SK-N-SH treated with all-trans-retinoic acid at 6 μM for 48 hours (cell line): ENCODE measurements around the gene WHRN.

Source experiments
- ATAC-seq: fragments of 200-7000 bp; cut with Tn5 transposase; 3 replicates; pipeline ENCODE4 v1.9.1; 2020; ENCODE audit warnings: mild to moderate bottlenecking, moderate library complexity
- ARNTL ChIP-seq: fragments of 450-650 bp; formaldehyde crosslinking; IDR thresholded peaks from 2 replicates; pipeline ENCODE4 v1.5.0; 2020; ENCODE audit warnings: low read depth, mild to moderate bottlenecking, moderate library complexity, borderline replicate concordance
- BACH2 ChIP-seq: fragments of 250-450 bp; sonication (Bioruptor Pico); IDR thresholded peaks from 2 replicates; pipeline ENCODE4 v1.9.0; 2021; ENCODE audit warnings: mild to moderate bottlenecking, borderline replicate concordance
- CSDC2 ChIP-seq: fragments of 250-450 bp; sonication (Bioruptor Pico); IDR thresholded peaks from 2 replicates; pipeline ENCODE4 v1.5.0; 2020; ENCODE audit warnings: mild to moderate bottlenecking, moderate library complexity
- ESRRG ChIP-seq: fragments of 250-450 bp; sonication (Bioruptor Pico); IDR thresholded peaks from 2 replicates; pipeline ENCODE4 v1.6.1; 2021; ENCODE audit warnings: mild to moderate bottlenecking
- GLIS3 ChIP-seq: fragments of 250-450 bp; sonication (Bioruptor Pico); IDR thresholded peaks from 2 replicates; pipeline ENCODE4 v1.5.0; 2020; ENCODE audit warnings: mild to moderate bottlenecking, moderate library complexity
- OSR1 ChIP-seq: fragments of 250-450 bp; sonication (Bioruptor Pico); IDR thresholded peaks from 2 replicates; pipeline ENCODE4 v1.8.0; 2022; ENCODE audit warnings: moderate library complexity, mild to moderate bottlenecking, inconsistent platforms
- PPARA ChIP-seq: fragments of 250-450 bp; sonication (Bioruptor Pico); IDR thresholded peaks from 2 replicates; pipeline ENCODE4 v1.5.0; 2020; ENCODE audit warnings: mild to moderate bottlenecking, borderline replicate concordance
- RARB ChIP-seq: fragments of 250-450 bp; sonication (Bioruptor Pico); IDR thresholded peaks from 2 replicates; pipeline ENCODE4 v1.8.0; 2021; ENCODE audit warnings: mild to moderate bottlenecking, moderate library complexity
- SNAI2 ChIP-seq: fragments of 250-450 bp; sonication (Bioruptor Pico); IDR thresholded peaks from 2 replicates; pipeline ENCODE4 v1.5.0; 2020; ENCODE audit warnings: mild to moderate bottlenecking, moderate library complexity
- TCF4 ChIP-seq: fragments of 250-450 bp; sonication (Bioruptor Pico); IDR thresholded peaks from 2 replicates; pipeline ENCODE4 v1.8.0; 2021; ENCODE audit warnings: mild to moderate bottlenecking, moderate library complexity, borderline replicate concordance
- TOX ChIP-seq: fragments of 250-450 bp; sonication (Bioruptor Pico); IDR thresholded peaks from 2 replicates; pipeline ENCODE4 v1.8.0; 2021; ENCODE audit warnings: mild to moderate bottlenecking, moderate library complexity, borderline replicate concordance
- ZC3H10 ChIP-seq: fragments of 250-450 bp; sonication (Bioruptor Pico); IDR thresholded peaks from 2 replicates; pipeline ENCODE4 v1.5.1; 2021; ENCODE audit warnings: mild to moderate bottlenecking, moderate library complexity
- ZFP3 ChIP-seq: fragments of 250-450 bp; sonication (Bioruptor Pico); IDR thresholded peaks from 2 replicates; pipeline ENCODE4 v1.5.0; 2020; ENCODE audit warnings: mild to moderate bottlenecking, moderate library complexity
- ZFP30 ChIP-seq: fragments of 450-650 bp; formaldehyde crosslinking; IDR thresholded peaks from 2 replicates; pipeline ENCODE4 v1.5.0; 2022; ENCODE audit warnings: mild to moderate bottlenecking, moderate library complexity
- ZNF565 ChIP-seq: fragments of 450-650 bp; formaldehyde crosslinking; conservative IDR thresholded peaks from 2 replicates; pipeline ENCODE4 v1.5.0; 2020; ENCODE audit warnings: low read depth, mild to moderate bottlenecking, moderate library complexity
- ZNF70 ChIP-seq: fragments of 450-650 bp; formaldehyde crosslinking; IDR thresholded peaks from 2 replicates; pipeline ENCODE4 v1.5.0; 2020; ENCODE audit warnings: mild to moderate bottlenecking, moderate library complexity
- ZNF8 ChIP-seq: fragments of 450-650 bp; formaldehyde crosslinking; IDR thresholded peaks from 2 replicates; pipeline ENCODE4 v1.5.0; 2020; ENCODE audit warnings: mild to moderate bottlenecking, moderate library complexity
- TF ChIP-seq, protein P1 (sequence below): fragments of 250-450 bp; sonication (Bioruptor Pico); IDR thresholded peaks from 2 replicates; pipeline ENCODE4 v1.8.0; 2020; ENCODE audit warnings: mild to moderate bottlenecking, moderate library complexity, borderline replicate concordance
- TF ChIP-seq, protein P2 (sequence below): fragments of 250-450 bp; sonication (Bioruptor Pico); IDR thresholded peaks from 2 replicates; pipeline ENCODE4 v1.5.0; 2020; ENCODE audit warnings: mild to moderate bottlenecking, moderate library complexity
- TF ChIP-seq, protein P3 (sequence below): fragments of 250-450 bp; sonication (Bioruptor Pico); IDR thresholded peaks from 2 replicates; pipeline ENCODE4 v1.5.1; 2021; ENCODE audit warnings: mild to moderate bottlenecking, moderate library complexity
- TF ChIP-seq, protein P4 (sequence below): fragments of 250-450 bp; sonication (Bioruptor Pico); IDR thresholded peaks from 2 replicates; pipeline ENCODE4 v1.8.0; 2021; ENCODE audit warnings: low read depth, mild to moderate bottlenecking, moderate library complexity, borderline replicate concordance

The WHRN gene

DNA sequence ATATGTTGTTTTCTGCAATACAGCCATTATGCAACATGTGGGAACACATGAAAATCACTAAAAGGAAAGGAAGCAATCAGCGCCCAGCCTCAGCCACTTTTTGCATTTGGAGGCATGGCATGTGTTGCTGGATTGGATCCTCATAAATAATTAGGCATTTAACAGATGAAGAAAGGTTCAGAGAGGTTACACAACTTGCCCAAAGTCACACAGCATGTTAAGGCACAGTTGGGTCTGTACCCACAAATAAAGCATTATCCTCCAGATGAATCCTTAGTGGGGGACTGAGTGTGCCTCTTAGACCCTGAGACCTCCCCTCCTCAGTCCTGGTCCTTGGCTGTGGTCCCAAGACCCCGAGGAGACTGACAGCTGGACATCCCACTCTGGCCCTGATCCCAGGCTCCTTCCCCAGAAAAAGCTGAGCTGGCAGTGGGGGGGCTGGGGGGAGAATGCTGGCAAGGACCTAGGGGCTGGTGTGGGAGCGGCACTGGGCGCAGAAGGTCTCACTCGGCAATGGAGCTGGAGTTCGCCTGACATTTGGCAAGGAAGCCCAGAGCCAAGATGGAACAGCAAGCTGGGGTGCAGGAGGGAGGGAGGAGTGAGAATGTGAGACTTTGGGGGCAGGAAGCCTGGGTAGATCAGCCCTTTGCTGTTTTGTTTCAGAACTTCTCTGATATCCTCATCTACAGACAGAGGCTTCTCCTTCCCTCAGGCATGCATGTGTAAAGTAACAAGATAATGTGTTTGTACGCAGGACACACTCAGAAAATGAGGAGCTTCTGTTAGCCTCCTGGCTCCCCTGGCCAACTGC, 110.5 kb downstream of the WHRN start:
- ATAC-seq = no peak
- TF ChIP-seq, protein P1, sequence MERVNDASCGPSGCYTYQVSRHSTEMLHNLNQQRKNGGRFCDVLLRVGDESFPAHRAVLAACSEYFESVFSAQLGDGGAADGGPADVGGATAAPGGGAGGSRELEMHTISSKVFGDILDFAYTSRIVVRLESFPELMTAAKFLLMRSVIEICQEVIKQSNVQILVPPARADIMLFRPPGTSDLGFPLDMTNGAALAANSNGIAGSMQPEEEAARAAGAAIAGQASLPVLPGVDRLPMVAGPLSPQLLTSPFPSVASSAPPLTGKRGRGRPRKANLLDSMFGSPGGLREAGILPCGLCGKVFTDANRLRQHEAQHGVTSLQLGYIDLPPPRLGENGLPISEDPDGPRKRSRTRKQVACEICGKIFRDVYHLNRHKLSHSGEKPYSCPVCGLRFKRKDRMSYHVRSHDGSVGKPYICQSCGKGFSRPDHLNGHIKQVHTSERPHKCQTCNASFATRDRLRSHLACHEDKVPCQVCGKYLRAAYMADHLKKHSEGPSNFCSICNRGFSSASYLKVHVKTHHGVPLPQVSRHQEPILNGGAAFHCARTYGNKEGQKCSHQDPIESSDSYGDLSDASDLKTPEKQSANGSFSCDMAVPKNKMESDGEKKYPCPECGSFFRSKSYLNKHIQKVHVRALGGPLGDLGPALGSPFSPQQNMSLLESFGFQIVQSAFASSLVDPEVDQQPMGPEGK (CRISPR knock-in tag) = no peak
- TF ChIP-seq ZFP3 (CRISPR knock-in tag) (no peak), ESRRG (no peak), CSDC2 (CRISPR knock-in tag) (no peak), ZNF8 (no peak)
- TF ChIP-seq, all 23 proteins: peak for 0

GRCh38 chr9:114392749-114393112, 112.5 kb downstream of the WHRN start:
- TF ChIP-seq ZNF565 (CRISPR knock-in tag) = no peak
- ATAC-seq = no peak

DNA sequence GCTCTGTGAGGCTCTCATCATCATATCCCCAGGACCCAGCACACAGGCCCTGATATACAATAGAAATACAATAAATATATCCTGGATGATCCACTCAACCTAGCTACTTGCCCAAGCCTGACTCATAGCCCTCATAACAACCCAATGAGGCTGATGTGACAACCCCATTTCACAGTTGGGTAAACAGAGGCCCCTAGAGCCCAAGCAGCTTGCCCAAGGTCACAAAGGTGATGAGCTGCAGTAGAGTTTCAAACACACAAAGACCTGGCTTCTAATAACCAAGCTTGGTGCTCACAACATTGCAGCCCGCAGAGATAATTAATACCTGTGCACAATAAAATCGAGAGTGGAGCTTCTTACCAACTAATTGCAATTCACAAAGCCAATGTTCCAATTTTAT, 114.3 kb downstream of the WHRN start:
- no peak for ATAC-seq
- TF ChIP-seq ZNF70 (CRISPR knock-in tag) = no peak
- TF ChIP-seq, protein P2, sequence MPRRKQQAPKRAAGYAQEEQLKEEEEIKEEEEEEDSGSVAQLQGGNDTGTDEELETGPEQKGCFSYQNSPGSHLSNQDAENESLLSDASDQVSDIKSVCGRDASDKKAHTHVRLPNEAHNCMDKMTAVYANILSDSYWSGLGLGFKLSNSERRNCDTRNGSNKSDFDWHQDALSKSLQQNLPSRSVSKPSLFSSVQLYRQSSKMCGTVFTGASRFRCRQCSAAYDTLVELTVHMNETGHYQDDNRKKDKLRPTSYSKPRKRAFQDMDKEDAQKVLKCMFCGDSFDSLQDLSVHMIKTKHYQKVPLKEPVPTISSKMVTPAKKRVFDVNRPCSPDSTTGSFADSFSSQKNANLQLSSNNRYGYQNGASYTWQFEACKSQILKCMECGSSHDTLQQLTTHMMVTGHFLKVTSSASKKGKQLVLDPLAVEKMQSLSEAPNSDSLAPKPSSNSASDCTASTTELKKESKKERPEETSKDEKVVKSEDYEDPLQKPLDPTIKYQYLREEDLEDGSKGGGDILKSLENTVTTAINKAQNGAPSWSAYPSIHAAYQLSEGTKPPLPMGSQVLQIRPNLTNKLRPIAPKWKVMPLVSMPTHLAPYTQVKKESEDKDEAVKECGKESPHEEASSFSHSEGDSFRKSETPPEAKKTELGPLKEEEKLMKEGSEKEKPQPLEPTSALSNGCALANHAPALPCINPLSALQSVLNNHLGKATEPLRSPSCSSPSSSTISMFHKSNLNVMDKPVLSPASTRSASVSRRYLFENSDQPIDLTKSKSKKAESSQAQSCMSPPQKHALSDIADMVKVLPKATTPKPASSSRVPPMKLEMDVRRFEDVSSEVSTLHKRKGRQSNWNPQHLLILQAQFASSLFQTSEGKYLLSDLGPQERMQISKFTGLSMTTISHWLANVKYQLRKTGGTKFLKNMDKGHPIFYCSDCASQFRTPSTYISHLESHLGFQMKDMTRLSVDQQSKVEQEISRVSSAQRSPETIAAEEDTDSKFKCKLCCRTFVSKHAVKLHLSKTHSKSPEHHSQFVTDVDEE (CRISPR knock-in tag) = no peak
- TF ChIP-seq ZFP3 (CRISPR knock-in tag) = no peak
- no peak for TF ChIP-seq BACH2 (CRISPR knock-in tag)
- no peak for TF ChIP-seq ESRRG

DNA sequence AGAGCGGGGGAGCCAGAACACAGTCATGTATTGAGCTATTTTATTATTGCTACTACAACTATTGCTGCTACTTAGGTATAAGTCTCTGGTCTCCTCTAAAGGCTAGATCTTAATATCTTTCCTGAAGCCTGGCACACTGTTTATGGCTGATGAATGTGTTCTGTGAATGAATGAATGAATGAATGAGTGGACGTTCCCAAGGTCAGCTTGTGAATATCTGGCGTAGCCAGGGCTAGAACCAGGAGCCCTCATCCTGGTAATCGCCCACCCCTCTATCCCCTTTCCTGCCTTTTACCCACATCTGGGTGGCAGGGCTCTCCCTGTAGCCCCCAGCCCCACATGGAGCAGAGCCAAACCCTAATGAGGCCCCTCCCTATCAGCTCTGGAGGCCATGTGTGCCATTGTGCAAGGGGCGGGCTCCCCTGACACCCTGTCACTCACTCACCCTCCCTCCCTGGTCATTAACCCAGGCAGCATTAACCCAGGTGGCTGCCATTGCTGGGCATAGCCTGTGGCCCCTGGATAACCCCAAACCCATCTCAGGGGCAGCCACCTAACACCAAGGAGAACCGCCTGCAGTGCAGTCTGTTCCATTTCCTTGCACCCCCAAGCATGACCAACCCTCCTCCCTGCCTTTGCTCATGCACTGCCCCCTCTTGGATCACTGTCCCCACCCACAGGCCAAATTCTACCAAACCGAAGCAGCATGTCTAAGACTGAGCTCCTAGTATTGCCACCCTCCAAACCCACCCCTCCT, 115.5 kb downstream of the WHRN start:
- TF ChIP-seq, protein P2 (CRISPR knock-in tag) = no peak
- TF ChIP-seq RARB (CRISPR knock-in tag) (no peak), GLIS3 (CRISPR knock-in tag) (no peak), SNAI2 (CRISPR knock-in tag) (no peak), CSDC2 (CRISPR knock-in tag) (no peak), OSR1 (CRISPR knock-in tag) (no peak), ZFP30 (CRISPR knock-in tag) (no peak), ZNF565 (CRISPR knock-in tag) (no peak), ARNTL (CRISPR knock-in tag) (no peak), ESRRG (no peak), ZFP3 (CRISPR knock-in tag) (no peak), TCF4 (CRISPR knock-in tag) (no peak), TOX (CRISPR knock-in tag) (no peak), ZC3H10 (CRISPR knock-in tag) (no peak), ZNF70 (CRISPR knock-in tag) (no peak), PPARA (no peak)
- TF ChIP-seq, protein P1 (CRISPR knock-in tag) = no peak
- TF ChIP-seq, protein P3, sequence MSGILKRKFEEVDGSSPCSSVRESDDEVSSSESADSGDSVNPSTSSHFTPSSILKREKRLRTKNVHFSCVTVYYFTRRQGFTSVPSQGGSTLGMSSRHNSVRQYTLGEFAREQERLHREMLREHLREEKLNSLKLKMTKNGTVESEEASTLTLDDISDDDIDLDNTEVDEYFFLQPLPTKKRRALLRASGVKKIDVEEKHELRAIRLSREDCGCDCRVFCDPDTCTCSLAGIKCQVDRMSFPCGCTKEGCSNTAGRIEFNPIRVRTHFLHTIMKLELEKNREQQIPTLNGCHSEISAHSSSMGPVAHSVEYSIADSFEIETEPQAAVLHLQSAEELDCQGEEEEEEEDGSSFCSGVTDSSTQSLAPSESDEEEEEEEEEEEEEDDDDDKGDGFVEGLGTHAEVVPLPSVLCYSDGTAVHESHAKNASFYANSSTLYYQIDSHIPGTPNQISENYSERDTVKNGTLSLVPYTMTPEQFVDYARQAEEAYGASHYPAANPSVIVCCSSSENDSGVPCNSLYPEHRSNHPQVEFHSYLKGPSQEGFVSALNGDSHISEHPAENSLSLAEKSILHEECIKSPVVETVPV = no peak
- TF ChIP-seq, protein P4, sequence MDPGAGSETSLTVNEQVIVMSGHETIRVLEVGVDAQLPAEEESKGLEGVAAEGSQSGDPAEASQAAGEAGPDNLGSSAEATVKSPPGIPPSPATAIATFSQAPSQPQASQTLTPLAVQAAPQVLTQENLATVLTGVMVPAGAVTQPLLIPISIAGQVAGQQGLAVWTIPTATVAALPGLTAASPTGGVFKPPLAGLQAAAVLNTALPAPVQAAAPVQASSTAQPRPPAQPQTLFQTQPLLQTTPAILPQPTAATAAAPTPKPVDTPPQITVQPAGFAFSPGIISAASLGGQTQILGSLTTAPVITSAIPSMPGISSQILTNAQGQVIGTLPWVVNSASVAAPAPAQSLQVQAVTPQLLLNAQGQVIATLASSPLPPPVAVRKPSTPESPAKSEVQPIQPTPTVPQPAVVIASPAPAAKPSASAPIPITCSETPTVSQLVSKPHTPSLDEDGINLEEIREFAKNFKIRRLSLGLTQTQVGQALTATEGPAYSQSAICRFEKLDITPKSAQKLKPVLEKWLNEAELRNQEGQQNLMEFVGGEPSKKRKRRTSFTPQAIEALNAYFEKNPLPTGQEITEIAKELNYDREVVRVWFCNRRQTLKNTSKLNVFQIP (CRISPR knock-in tag) = no peak
- ATAC-seq = no peak
